Stomach (tissue), 4 donors: ENCODE data around the gene BARX1.

Experiments
- POLR2A ChIP-seq, 4 donors: fragments of 450-650 bp; IDR thresholded peaks; one replicate each; pipeline ENCODE4 v1.6.1; 2016; ENCODE audit warnings: antibody characterized with exemption in 4 of 4, control low read depth in 2 of 4, mild to moderate bottlenecking in 1 of 4, moderate library complexity in 1 of 4
- POLR2AphosphoS5 ChIP-seq, 3 donors: sonication (generic); formaldehyde crosslinking; IDR thresholded peaks; one replicate each; pipeline ENCODE4 v1.6.1; 2016; ENCODE audit warnings: antibody characterized with exemption in 3 of 3

DNA sequence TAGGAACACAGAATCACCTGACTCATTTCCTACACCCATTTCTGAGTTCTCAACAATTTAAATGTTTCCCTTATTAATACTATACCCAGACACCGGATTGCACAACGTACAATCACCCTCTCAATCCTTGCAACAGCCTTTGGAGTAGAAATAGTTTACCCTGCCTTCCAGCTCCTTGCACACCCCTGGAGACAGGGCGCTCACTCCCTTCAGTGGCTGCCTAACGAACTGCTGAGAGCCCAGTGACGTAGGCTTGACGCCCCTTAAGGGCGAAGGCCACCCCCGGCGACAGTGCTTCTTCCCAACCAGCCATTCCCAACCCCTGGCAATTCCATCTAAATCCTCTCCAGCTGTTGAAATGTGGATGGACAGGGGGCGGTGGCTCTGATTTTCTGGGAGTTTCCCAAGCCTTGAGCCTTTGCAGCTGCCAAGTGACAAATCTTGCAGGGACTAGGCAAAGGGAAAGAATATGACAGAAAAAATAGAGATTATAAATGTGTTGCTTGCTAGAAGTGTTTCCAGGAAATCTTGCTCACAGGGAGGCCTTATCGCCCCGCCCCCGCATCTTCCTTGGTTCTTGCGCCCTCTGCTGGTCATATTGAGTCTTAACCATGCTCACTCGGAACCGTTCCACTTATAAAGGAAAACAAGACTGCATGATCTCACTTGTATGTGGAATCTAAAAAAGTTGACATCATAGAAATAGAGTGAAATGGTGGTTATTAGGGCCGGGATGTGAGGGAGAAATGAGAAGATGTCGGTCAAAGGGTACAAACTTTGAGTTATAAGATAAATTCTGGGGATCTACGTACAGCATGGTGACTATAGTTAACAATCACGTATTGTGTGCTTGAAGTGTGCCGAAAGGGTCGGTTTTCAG, 7.6 kb upstream of the BARX1 start:
- no peak for TF ChIP-seq POLR2A (IDR thresholded peaks at IDR 0.05)
- TF ChIP-seq POLR2AphosphoS5 (IDR thresholded peaks at IDR 0.05), result peak; percentile 33 to 76 (median 69)
